A549 (cell line): ENCODE measurements around the gene CARD9. TPM values are rescaled to one million over a fixed set of nuclear protein-coding genes. Genes with fewer than 3 reads are reported as not detected.

Experiments used
- ATAC-seq, 2 experiments: fragments of 200-7000 bp in 1 of 2; fragments of >200 bp in 1 of 2; cut with Nextera tagmentation in 1 of 2; cut with Tn5 transposase in 1 of 2; 3 replicates each; pipeline versions ENCODE4 v1.8.0 to v1.9.1; 2018 to 2020; ENCODE audit warnings: mild to moderate bottlenecking in 1 of 2, moderate library complexity in 1 of 2
- CTCF ChIA-PET: fragments of 300-600 bp; sonication (Branson Sonifier 250); formaldehyde crosslinking; extraction: SDS; loops from one replicate; lab custom pipeline; 2021; ENCODE audit warnings: antibody characterized with exemption, inconsistent platforms; lab: Yijun Ruan, JAX
- POLR2A ChIA-PET: fragments of 350-600 bp; formaldehyde crosslinking; extraction: SDS; loops from one replicate; lab custom pipeline; 2021; ENCODE audit warnings: antibody characterized with exemption, inconsistent platforms; lab: Yijun Ruan, JAX
- DNase-seq, 2 experiments: peaks; one replicate each; pipeline versions ENCODE4 v3.0.0 to v3.0.0-alpha.2; 2011 to 2016; ENCODE audit warnings: low read depth in 1 of 2, low spot score in 1 of 2
- FAIRE-seq: peaks from 2 replicates; lab custom pipeline; 2011; peaks lifted over from hg19 to GRCh38; lab: Jason Lieb, UNC
- H3K27ac ChIP-seq, 2 experiments: fragments of >200 bp; sonication (Bioruptor Twin); formaldehyde crosslinking; 3 replicates each; pipeline ENCODE4 v1.5.1; 2016 to 2017
- H3K4me1 ChIP-seq: fragments of >200 bp; sonication (Bioruptor Twin); formaldehyde crosslinking; 3 replicates; pipeline ENCODE4 v1.6.1; 2016
- H3K4me2 ChIP-seq: fragments of >200 bp; sonication (Bioruptor Twin); formaldehyde crosslinking; 3 replicates; pipeline ENCODE4 v1.6.1; 2016
- H3K4me3 ChIP-seq: fragments of >200 bp; sonication (Bioruptor Twin); formaldehyde crosslinking; 3 replicates; pipeline ENCODE4 v1.5.1; 2016
- H3K9me3 ChIP-seq: fragments of >200 bp; sonication (Bioruptor Twin); formaldehyde crosslinking; 3 replicates; pipeline ENCODE4 v1.6.1; 2016
- BHLHE40 ChIP-seq: IDR thresholded peaks from 2 replicates; pipeline ENCODE4 v1.6.1; 2012; ENCODE audit warnings: low read depth, low read length, inconsistent platforms
- CBX2 ChIP-seq: fragments of 200-600 bp; sonication (generic); IDR thresholded peaks from 2 replicates; pipeline ENCODE4 v1.6.1; 2016; ENCODE audit warnings: low read depth, mild to moderate bottlenecking, borderline replicate concordance
- CBX8 ChIP-seq: fragments of 200-600 bp; sonication (generic); IDR thresholded peaks from 2 replicates; pipeline ENCODE4 v1.6.1; 2016
- CEBPB ChIP-seq, 2 experiments: fragments of >200 bp in 1 of 2; sonication (Bioruptor Twin) in 1 of 2; formaldehyde crosslinking in 1 of 2; IDR thresholded peaks; 2 replicates each; pipeline ENCODE4 v1.6.1; 2012 to 2016
- CHD2 ChIP-seq: fragments of 150-350 bp; IDR thresholded peaks from 2 replicates; pipeline ENCODE4 v1.6.1; 2014; ENCODE audit warnings: low read length; ENCODE audit not compliant: partially characterized antibody
- EHF ChIP-seq: fragments of 250-450 bp; sonication (Bioruptor Pico); IDR thresholded peaks from 2 replicates; pipeline ENCODE4 v1.5.0; 2020; ENCODE audit warnings: mild to moderate bottlenecking
- EHMT2 ChIP-seq: fragments of 200-600 bp; sonication (generic); IDR thresholded peaks from 2 replicates; pipeline ENCODE4 v1.6.1; 2016; ENCODE audit warnings: antibody characterized with exemption, low read depth, mild to moderate bottlenecking, moderate library complexity
- ELK1 ChIP-seq: fragments of 150-350 bp; IDR thresholded peaks from 2 replicates; pipeline ENCODE4 v1.6.1; 2014; ENCODE audit warnings: low read depth, mild to moderate bottlenecking, low read length
- ESRRA ChIP-seq: fragments of 150-350 bp; IDR thresholded peaks from 2 replicates; pipeline ENCODE4 v1.6.1; 2014; ENCODE audit warnings: mild to moderate bottlenecking, low read length, borderline replicate concordance
- FOSL2 ChIP-seq, 2 experiments: fragments of 450-650 bp in 1 of 2; fragments of >200 bp in 1 of 2; sonication (Bioruptor Twin) in 1 of 2; formaldehyde crosslinking; IDR thresholded peaks; 2 replicates each; pipeline versions ENCODE4 v1.5.0 to v1.6.1; 2016 to 2020; ENCODE audit warnings: mild to moderate bottlenecking in 1 of 2, moderate library complexity in 1 of 2
- FOXS1 ChIP-seq: fragments of 250-450 bp; sonication (Bioruptor Pico); IDR thresholded peaks from 2 replicates; pipeline ENCODE4 v1.5.0; 2020; ENCODE audit warnings: mild to moderate bottlenecking, moderate library complexity
- HES2 ChIP-seq: fragments of >200 bp; sonication (Bioruptor Twin); formaldehyde crosslinking; IDR thresholded peaks from 2 replicates; pipeline ENCODE4 v1.6.1; 2016
- HEYL ChIP-seq: fragments of 250-450 bp; sonication (Bioruptor Pico); IDR thresholded peaks from 2 replicates; pipeline ENCODE4 v1.8.0; 2021; ENCODE audit warnings: mild to moderate bottlenecking, moderate library complexity
- HMGXB4 ChIP-seq: fragments of 250-450 bp; sonication (Bioruptor Pico); IDR thresholded peaks from 2 replicates; pipeline ENCODE4 v1.5.0; 2021; ENCODE audit warnings: mild to moderate bottlenecking, moderate library complexity, borderline replicate concordance
- HOXB5 ChIP-seq: fragments of 250-450 bp; sonication (Bioruptor Pico); IDR thresholded peaks from 2 replicates; pipeline ENCODE4 v1.5.0; 2020; ENCODE audit warnings: mild to moderate bottlenecking, moderate library complexity
- MAFK ChIP-seq: fragments of 450-650 bp; IDR thresholded peaks from 2 replicates; pipeline ENCODE4 v1.6.1; 2014; ENCODE audit not compliant: partially characterized antibody
- NFE2L2 ChIP-seq: fragments of 150-350 bp; conservative IDR thresholded peaks from 2 replicates; pipeline ENCODE4 v1.6.1; 2014; ENCODE audit warnings: low read length
- POLR2AphosphoS2 ChIP-seq: conservative IDR thresholded peaks from 2 replicates; pipeline ENCODE4 v1.6.1; 2012; ENCODE audit warnings: low read length, improper control_type of control experiment, inconsistent platforms
- RNF2 ChIP-seq: fragments of 200-600 bp; sonication (generic); IDR thresholded peaks from 2 replicates; pipeline ENCODE4 v1.6.1; 2016; ENCODE audit warnings: low read depth, mild to moderate bottlenecking, antibody characterized with exemption, moderate library complexity, borderline replicate concordance
- ZC3H11A ChIP-seq: fragments of 450-650 bp; IDR thresholded peaks from 2 replicates; pipeline ENCODE4 v1.6.1; 2014; ENCODE audit warnings: antibody characterized with exemption, mild to moderate bottlenecking
- WGBS: methylation state at CpG from one replicate; pipeline ENCODE4 v1.1.6; 2017; ENCODE audit errors: missing lambda C conversion rate; 5-methylcytosine and 5-hydroxymethylcytosine counted together
- polyA plus RNA-seq, 4 experiments: library from polyadenylated mRNA; depleted of rRNA in 3 of 4; stranded (reverse); fragments of >200 nt; fragmentation: RNase III in 1 of 4; extraction: RNeasy Plus Mini Kit Qiagen cat#74134 plus additional on column Dnase treatment in 1 of 4; gene quantifications; 2 replicates in 3 of 4; 3 replicates in 1 of 4; pipeline ENCODE4 v1.2.3, GENCODE V29; 2011 to 2017

Gene CARD9
- polyA plus RNA-seq, 2 of the 4 experiments (the other 2 are of a cell fraction), result 0.21 to 0.94 TPM

DNA sequence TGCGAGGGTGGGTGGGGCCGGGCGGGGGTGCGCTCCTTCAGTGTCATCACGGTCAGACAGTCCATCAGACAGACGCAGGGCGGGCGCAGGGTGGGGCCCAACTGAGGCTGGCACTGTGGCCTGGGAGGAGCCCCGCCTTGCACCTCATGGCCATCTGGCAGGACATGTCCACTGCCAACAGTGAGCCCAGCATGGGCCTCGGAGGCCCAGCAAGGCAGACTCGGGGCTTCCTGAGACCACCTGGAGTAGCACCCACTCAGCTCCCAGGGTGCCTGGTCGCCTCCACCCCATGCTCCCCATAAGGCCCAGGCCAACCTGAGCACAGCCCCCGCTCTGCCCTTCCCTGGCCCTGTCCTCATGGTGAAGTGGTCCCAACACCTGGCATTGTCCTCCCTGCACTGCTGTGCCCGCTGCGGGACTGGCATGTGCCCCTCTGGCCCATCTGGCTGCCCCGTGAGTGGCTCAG is 54.7 kb downstream of the CARD9 start:
- ChIA-PET CTCF (interaction anchor here (0.6 to 0.9 kb wide), 2 partner anchors 35 to 885 kb away, joined by 3 read pairs; no protein-coding TSS in a partner anchor), POLR2A (interaction anchor here (1.1 kb wide), 1 partner anchor 44 kb away, joined by 3 read pairs; no protein-coding TSS in a partner anchor)
- peaks cover 15% of the 10 kb centered on the region for H3K9me3 ChIP-seq
- no peaks in the 10 kb centered on the region for H3K4me1 ChIP-seq
- DNase-seq (no peak), FAIRE-seq (no peak), ATAC-seq (no peak)
- no peak for TF ChIP-seq NFE2L2
- no peak for TF ChIP-seq CBX8
- no peak for TF ChIP-seq CEBPB (IDR thresholded peaks at IDR 0.05)
- no peak for TF ChIP-seq RNF2
- no peak for TF ChIP-seq BHLHE40
- TF ChIP-seq POLR2AphosphoS2, result no peak
- TF ChIP-seq HOXB5 (CRISPR knock-in tag), result no peak
- TF ChIP-seq HMGXB4 (CRISPR knock-in tag), result no peak
- TF ChIP-seq HES2, result no peak
- TF ChIP-seq EHF (CRISPR knock-in tag), result no peak
- no peak for TF ChIP-seq ZC3H11A
- no peak for TF ChIP-seq CHD2
- no peak for TF ChIP-seq CBX2
- no peak for TF ChIP-seq HEYL (CRISPR knock-in tag)
- no peak for TF ChIP-seq FOXS1 (CRISPR knock-in tag)
- no peak for TF ChIP-seq EHMT2
- no peak for TF ChIP-seq FOSL2 (IDR thresholded peaks at IDR 0.05)
- TF ChIP-seq FOSL2 (CRISPR knock-in tag; IDR thresholded peaks at IDR 0.05), result no peak
- TF ChIP-seq ESRRA, result no peak
- H3K27ac ChIP-seq, result no peak overlapping the region
- no peak overlapping the region for H3K4me3 ChIP-seq
- 64% methylated on average over 4 of the region's 16 CpGs for WGBS
- no peak overlapping the region for H3K4me2 ChIP-seq

DNA sequence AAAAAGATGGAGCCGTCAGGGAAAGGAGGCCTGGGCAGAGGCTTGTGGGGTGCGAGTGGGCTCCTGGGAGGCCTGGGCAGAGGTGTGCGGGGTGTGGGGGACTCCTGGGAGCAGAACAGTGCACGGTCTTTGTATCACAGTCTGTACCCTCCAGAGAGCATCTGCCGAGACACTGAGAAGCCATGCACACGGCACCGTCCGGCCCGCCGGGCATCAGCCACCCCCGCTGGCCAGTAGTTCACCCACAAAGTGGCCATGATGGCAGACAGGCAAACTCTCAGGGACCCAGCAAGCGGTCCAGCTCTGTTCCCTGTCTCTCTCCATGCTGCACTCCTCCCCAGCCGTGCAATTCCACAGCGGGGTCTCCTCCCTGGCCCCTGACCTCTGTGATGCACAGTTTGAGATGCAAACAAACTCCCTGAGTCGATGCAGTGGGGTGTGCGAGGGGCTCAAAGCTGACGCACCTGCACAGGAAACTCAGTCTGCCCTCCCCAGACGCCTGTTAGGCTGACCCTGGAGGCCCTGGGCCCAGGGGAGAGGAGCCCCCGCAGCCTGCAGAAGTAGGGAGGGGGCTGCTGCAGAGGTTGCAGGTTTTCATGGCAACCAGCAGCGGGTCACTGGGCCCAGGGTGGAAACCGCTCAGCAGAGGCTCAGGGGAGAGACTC is 55.2 kb downstream of the CARD9 start:
- FAIRE-seq (no peak), DNase-seq (no peak), ATAC-seq (no peak)
- 77% methylated on average over 17 of the region's 21 CpGs for WGBS
- H3K27ac ChIP-seq, result no peak overlapping the region
- TF ChIP-seq MAFK (no peak), ELK1 (no peak), HMGXB4 (CRISPR knock-in tag) (no peak)
- peaks cover 15% of the 10 kb centered on the region for H3K9me3 ChIP-seq
- CTCF ChIA-PET, result interaction anchor here (0.9 kb wide), 1 partner anchor 81 kb away, joined by 3 read pairs; no protein-coding TSS in a partner anchor
- POLR2A ChIA-PET, result interaction anchor here (1.1 kb wide), 1 partner anchor 45 kb away, joined by 3 read pairs; no protein-coding TSS in a partner anchor
- no peaks in the 10 kb centered on the region for H3K4me1 ChIP-seq
- no peak overlapping the region for H3K4me2 ChIP-seq
- no peak overlapping the region for H3K4me3 ChIP-seq
